ENCODE results near the gene AMZ2. TPM values are rescaled to one million over a fixed set of nuclear protein-coding genes. Genes with fewer than 3 reads are reported as not detected.
"Not testable (repeated sequence)": the region's sequence is repeated elsewhere in the genome, so short reads cannot be mapped to it uniquely, and the experiment has no call there.

AMZ2 gene
- total RNA-seq, 1 experiment from 2014 or later = 59.6 TPM

GRCh38 chr17:68260051-68260762, 12.4 kb downstream of the AMZ2 start:
- Histone ChIP-seq H3K27ac (ENCODE audit: low read length) (no peak overlapping the region), H3K27me3 (ENCODE audit: control insufficient read depth, insufficient read depth, low read length) (no peaks in the 10 kb centered on the region), H3K36me3 (ENCODE audit: control insufficient read depth, insufficient read depth, low read length) (no peaks in the 10 kb centered on the region; the same call in 1 of the 2 replicates), H3K4me3 (ENCODE audit: low read depth in 2 of 2, low read length in 2 of 2) (no peak overlapping the region), H3K9me3 (ENCODE audit: control insufficient read depth, insufficient read depth, low read depth, low read length) (no peaks in the 10 kb centered on the region), H3K4me1 (ENCODE audit: control insufficient read depth, insufficient read depth, low read length) (no peaks in the 10 kb centered on the region; the same call in 1 of the 2 replicates)
- DNase-seq (ENCODE audit: low read depth, low spot score) = no peak
- ChIA-PET POLR2A (no interaction called here), CTCF (no interaction called here)
- BruUV-seq (replicated peaks) = no TSS peak
- no peak for ATAC-seq
- intact Hi-C loops (cut with micrococcal nuclease; ENCODE audit: unreplicated experiment) (loop anchor here (10.0 kb wide), 1 partner anchor 135 kb away; no protein-coding TSS in a partner anchor), in situ Hi-C loops (cut with HindIII; ENCODE audit: low pct_unique_long_range_greater_than_20kb, low sequenced_read_pairs) (no loop called here)
- TF ChIP-seq CTCF (IDR thresholded peaks at IDR 0.05) (no peak), REST (IDR thresholded peaks at IDR 0.05; ENCODE audit: insufficient read depth in 1 of 2, low read depth in 2 of 2, low read length in 1 of 2) (no peak)

GRCh38 chr17:68262467-68262866, 14.6 kb downstream of the AMZ2 start:
- H3K27me3 ChIP-seq (ENCODE audit: control insufficient read depth, insufficient read depth, low read length); ATAC-seq; H3K4me3 ChIP-seq (ENCODE audit: low read depth in 2 of 2, low read length in 2 of 2); DNase-seq (ENCODE audit: low read depth, low spot score); POLR2A ChIA-PET; in situ Hi-C loops (cut with HindIII; ENCODE audit: low pct_unique_long_range_greater_than_20kb, low sequenced_read_pairs); BruUV-seq (replicated peaks); H3K9me3 ChIP-seq (ENCODE audit: control insufficient read depth, insufficient read depth, low read depth, low read length); H3K36me3 ChIP-seq (ENCODE audit: control insufficient read depth, insufficient read depth, low read length); H3K27ac ChIP-seq (ENCODE audit: low read length); H3K4me1 ChIP-seq (ENCODE audit: control insufficient read depth, insufficient read depth, low read length): not testable (repeated sequence)
- CTCF ChIA-PET = interaction anchor here (0.9 kb wide), 1 partner anchor 136 kb away, joined by 4 read pairs; no protein-coding TSS in a partner anchor
- intact Hi-C loops (cut with micrococcal nuclease; ENCODE audit: unreplicated experiment) = loop anchor here (2.0 to 10.0 kb wide), 2 partner anchors 132 to 200 kb away; no protein-coding TSS in a partner anchor

- intact Hi-C loops (cut with micrococcal nuclease; ENCODE audit: unreplicated experiment) = loop anchor here (1.0 to 10.0 kb wide), 3 partner anchors 132 to 200 kb away; no protein-coding TSS in a partner anchor
- H3K27me3 ChIP-seq (ENCODE audit: control insufficient read depth, insufficient read depth, low read length); H3K36me3 ChIP-seq (ENCODE audit: control insufficient read depth, insufficient read depth, low read length); in situ Hi-C loops (cut with HindIII; ENCODE audit: low pct_unique_long_range_greater_than_20kb, low sequenced_read_pairs); DNase-seq (ENCODE audit: low read depth, low spot score); BruUV-seq (replicated peaks); H3K4me3 ChIP-seq (ENCODE audit: low read depth in 2 of 2, low read length in 2 of 2); H3K27ac ChIP-seq (ENCODE audit: low read length); H3K9me3 ChIP-seq (ENCODE audit: control insufficient read depth, insufficient read depth, low read depth, low read length); H3K4me1 ChIP-seq (ENCODE audit: control insufficient read depth, insufficient read depth, low read length): not testable (repeated sequence)
- ATAC-seq = peak; percentile 85
- ChIA-PET POLR2A (interaction anchor here (0.6 kb wide), 1 partner anchor 113 kb away, joined by 6 read pairs; no protein-coding TSS in a partner anchor), CTCF (interaction anchor here (0.6 to 0.9 kb wide), 2 partner anchors 136 to 159 kb away, joined by 4 read pairs; no protein-coding TSS in a partner anchor)
- peak; percentile 63 for TF ChIP-seq CTCF (IDR thresholded peaks at IDR 0.05)
These were observed 15.3 kb downstream of the AMZ2 start for GRCh38 chr17:68263101-68263681.

GRCh38 chr17:68265833-68266232, 18.0 kb downstream of the AMZ2 start:
- H3K36me3 ChIP-seq (ENCODE audit: control insufficient read depth, insufficient read depth, low read length); H3K9me3 ChIP-seq (ENCODE audit: control insufficient read depth, insufficient read depth, low read depth, low read length); POLR2A ChIA-PET; H3K4me1 ChIP-seq (ENCODE audit: control insufficient read depth, insufficient read depth, low read length); H3K4me3 ChIP-seq (ENCODE audit: low read depth in 2 of 2, low read length in 2 of 2); DNase-seq (ENCODE audit: low read depth, low spot score); BruUV-seq (replicated peaks); CTCF ChIA-PET; ATAC-seq; in situ Hi-C loops (cut with HindIII; ENCODE audit: low pct_unique_long_range_greater_than_20kb, low sequenced_read_pairs); H3K27me3 ChIP-seq (ENCODE audit: control insufficient read depth, insufficient read depth, low read length); H3K27ac ChIP-seq (ENCODE audit: low read length): not testable (repeated sequence)
- intact Hi-C loops (cut with micrococcal nuclease; ENCODE audit: unreplicated experiment) = loop anchor here (10.0 kb wide), 1 partner anchor 129 kb away; no protein-coding TSS in a partner anchor
